Muscle layer of duodenum (tissue), 2 donors: ENCODE data around the gene CTNNA2.

Experiments
- H3K27ac ChIP-seq: one replicate; pipeline ENCODE4 v1.7.0; 2013; ENCODE audit warnings: mild to moderate bottlenecking, low read length
- H3K27me3 ChIP-seq: one replicate; pipeline ENCODE4 v1.7.0; 2013; ENCODE audit warnings: low read depth, mild to moderate bottlenecking, control low read depth, low read length
- H3K36me3 ChIP-seq, 2 donors: one replicate each; pipeline ENCODE4 v1.7.0; 2013; ENCODE audit warnings: low read length in 2 of 2, control low read depth in 1 of 2, mild to moderate bottlenecking in 1 of 2; ENCODE audit not compliant: insufficient read depth in 2 of 2, control insufficient read depth in 1 of 2
- H3K4me1 ChIP-seq, 2 donors: one replicate each; pipeline ENCODE4 v1.7.0; 2013; ENCODE audit warnings: low read length in 2 of 2, mild to moderate bottlenecking in 2 of 2, control low read depth in 1 of 2, moderate library complexity in 1 of 2; ENCODE audit not compliant: insufficient read depth in 2 of 2, control insufficient read depth in 1 of 2
- H3K4me3 ChIP-seq, 2 donors: one replicate each; pipeline ENCODE4 v1.7.0; 2013; ENCODE audit warnings: low read length in 2 of 2, low read depth in 1 of 2, mild to moderate bottlenecking in 1 of 2
- H3K9me3 ChIP-seq, 2 donors: one replicate each; pipeline ENCODE4 v1.7.0; 2013; ENCODE audit warnings: low read length in 2 of 2, control low read depth in 1 of 2, mild to moderate bottlenecking in 1 of 2; ENCODE audit not compliant: control insufficient read depth in 1 of 2
- donor health status: healthy.

Gene CTNNA2

GRCh38 chr2:79619442-79619841, 106.6 kb downstream of the CTNNA2 start:
- H3K36me3 ChIP-seq: no peaks in the 10 kb centered on the region
- no peaks in the 10 kb centered on the region for H3K9me3 ChIP-seq
- H3K4me3 ChIP-seq: no peak overlapping the region
- H3K27me3 ChIP-seq: no peaks in the 10 kb centered on the region
- no peaks in the 10 kb centered on the region for H3K4me1 ChIP-seq
- H3K27ac ChIP-seq: no peak overlapping the region

GRCh38 chr2:79619976-79620375, 107.1 kb downstream of the CTNNA2 start:
- Histone ChIP-seq H3K27me3 (no peaks in the 10 kb centered on the region), H3K36me3 (no peaks in the 10 kb centered on the region), H3K4me1 (no peaks in the 10 kb centered on the region), H3K27ac (no peak overlapping the region), H3K9me3 (no peaks in the 10 kb centered on the region), H3K4me3 (no peak overlapping the region)

- Histone ChIP-seq H3K36me3 (no peaks in the 10 kb centered on the region), H3K27ac (no peak overlapping the region), H3K27me3 (no peaks in the 10 kb centered on the region), H3K4me1 (no peaks in the 10 kb centered on the region), H3K9me3 (no peaks in the 10 kb centered on the region), H3K4me3 (no peak overlapping the region)
These were observed 107.8 kb downstream of the CTNNA2 start for GRCh38 chr2:79620679-79621078.

DNA sequence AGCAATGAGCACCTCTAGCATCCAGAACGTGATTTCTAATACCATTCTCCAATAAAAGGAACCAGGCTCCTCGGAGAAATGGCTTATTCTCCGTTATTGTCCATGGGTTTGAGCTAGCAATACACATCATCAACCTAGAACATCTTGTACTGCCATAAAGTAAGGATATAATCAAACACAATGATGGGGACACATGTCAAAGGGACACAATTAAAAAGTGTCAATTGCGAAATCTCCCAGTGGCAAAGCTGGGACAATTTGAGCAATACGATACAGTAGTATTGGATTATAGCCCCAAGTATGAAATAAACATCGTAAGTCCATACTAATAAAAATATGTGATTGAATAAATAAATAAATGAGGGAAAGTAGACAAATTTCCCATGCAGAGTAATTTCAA, 108.4 kb downstream of the CTNNA2 start:
- Histone ChIP-seq H3K27ac (no peak overlapping the region), H3K36me3 (no peaks in the 10 kb centered on the region), H3K4me3 (no peak overlapping the region), H3K27me3 (no peaks in the 10 kb centered on the region), H3K4me1 (no peaks in the 10 kb centered on the region), H3K9me3 (no peaks in the 10 kb centered on the region)

DNA sequence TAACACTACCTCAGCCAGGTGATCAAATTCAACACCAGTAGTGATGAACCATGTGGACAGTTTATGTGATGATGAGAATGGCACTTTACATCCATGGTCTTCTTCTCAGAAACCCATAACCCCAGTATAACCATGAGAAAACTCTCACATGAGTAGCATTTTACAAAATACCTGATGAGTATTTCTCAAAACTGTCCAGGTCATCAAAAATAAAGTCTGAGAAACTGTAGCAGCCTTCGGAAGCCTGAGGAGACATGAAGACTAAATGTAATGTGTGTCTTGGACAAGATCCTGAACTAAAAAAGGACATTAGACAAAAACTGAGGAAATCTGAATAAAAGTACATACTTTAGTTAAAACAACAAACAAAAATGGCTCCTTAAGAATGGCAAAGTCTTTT, 108.9 kb downstream of the CTNNA2 start:
- H3K4me3 ChIP-seq: no peak overlapping the region
- no peaks in the 10 kb centered on the region for H3K36me3 ChIP-seq
- no peaks in the 10 kb centered on the region for H3K27me3 ChIP-seq
- no peak overlapping the region for H3K27ac ChIP-seq
- no peaks in the 10 kb centered on the region for H3K9me3 ChIP-seq
- no peaks in the 10 kb centered on the region for H3K4me1 ChIP-seq

- Histone ChIP-seq H3K27ac (no peak overlapping the region), H3K36me3 (no peaks in the 10 kb centered on the region), H3K4me3 (no peak overlapping the region), H3K4me1 (no peaks in the 10 kb centered on the region), H3K9me3 (no peaks in the 10 kb centered on the region), H3K27me3 (no peaks in the 10 kb centered on the region)
These were observed 109.7 kb downstream of the CTNNA2 start for GRCh38 chr2:79622508-79622907.

- no peaks in the 10 kb centered on the region for H3K27me3 ChIP-seq
- no peaks in the 10 kb centered on the region for H3K36me3 ChIP-seq
- no peak overlapping the region for H3K4me3 ChIP-seq
- no peaks in the 10 kb centered on the region for H3K9me3 ChIP-seq
- no peak overlapping the region for H3K27ac ChIP-seq
- H3K4me1 ChIP-seq: no peaks in the 10 kb centered on the region
These were observed 114.4 kb downstream of the CTNNA2 start for GRCh38 chr2:79627237-79627636.

DNA sequence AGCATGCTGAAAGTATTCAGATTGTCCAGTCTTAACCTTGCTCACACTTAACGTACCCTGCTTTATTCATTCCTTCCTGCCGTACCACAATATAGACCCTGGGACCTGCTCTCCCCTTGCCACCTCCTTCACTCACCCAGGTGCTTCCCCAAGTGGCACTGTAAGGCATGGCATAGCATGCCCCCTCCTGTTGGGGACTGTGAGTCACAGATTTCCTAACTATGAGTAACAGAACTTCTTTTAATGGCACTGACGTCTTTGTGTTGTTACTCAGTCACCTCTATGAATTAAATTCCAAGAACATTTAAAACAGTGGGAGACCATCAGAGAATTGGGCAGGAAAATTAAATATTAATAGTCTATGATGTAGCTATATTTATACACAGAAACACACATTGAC, 117.2 kb downstream of the CTNNA2 start:
- Histone ChIP-seq H3K9me3 (no peaks in the 10 kb centered on the region), H3K27ac (no peak overlapping the region), H3K27me3 (no peaks in the 10 kb centered on the region), H3K4me3 (no peak overlapping the region), H3K4me1 (no peaks in the 10 kb centered on the region), H3K36me3 (no peaks in the 10 kb centered on the region)

DNA sequence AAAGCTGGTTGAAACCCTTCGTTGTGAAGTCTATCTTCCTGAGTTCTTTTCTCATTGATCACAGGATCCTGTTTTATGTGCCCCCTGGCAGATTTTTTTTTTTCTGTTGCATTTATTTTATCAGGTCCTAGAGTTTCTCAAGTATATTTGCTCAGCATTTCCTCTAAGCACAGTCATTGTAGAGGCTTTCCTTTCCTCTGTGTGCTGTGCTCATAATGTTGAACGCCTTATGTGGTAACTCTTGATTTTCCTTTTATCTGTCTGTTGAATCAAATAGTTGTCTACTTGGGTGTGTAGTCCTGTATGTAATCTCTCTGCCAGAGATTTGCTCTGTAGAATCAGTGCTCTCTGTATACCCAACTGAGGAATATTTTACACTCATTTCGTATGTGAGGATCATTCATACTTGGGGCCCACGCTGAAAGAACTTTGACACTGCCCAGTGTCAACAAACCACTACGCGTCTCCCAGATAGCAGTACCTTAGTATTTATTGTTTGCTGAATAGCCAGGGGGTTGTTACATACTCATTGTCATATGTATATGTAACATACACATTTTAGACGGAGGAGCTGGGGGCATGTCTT, 118.2 kb downstream of the CTNNA2 start:
- no peaks in the 10 kb centered on the region for H3K36me3 ChIP-seq
- no peaks in the 10 kb centered on the region for H3K4me1 ChIP-seq
- no peaks in the 10 kb centered on the region for H3K9me3 ChIP-seq
- no peak overlapping the region for H3K4me3 ChIP-seq
- no peak overlapping the region for H3K27ac ChIP-seq
- H3K27me3 ChIP-seq: no peaks in the 10 kb centered on the region

- Histone ChIP-seq H3K9me3 (no peaks in the 10 kb centered on the region), H3K4me1 (no peaks in the 10 kb centered on the region), H3K4me3 (no peak overlapping the region), H3K27me3 (no peaks in the 10 kb centered on the region), H3K36me3 (no peaks in the 10 kb centered on the region), H3K27ac (no peak overlapping the region)
These were observed 125.6 kb downstream of the CTNNA2 start for GRCh38 chr2:79638410-79638809.

- Histone ChIP-seq H3K4me1 (no peaks in the 10 kb centered on the region), H3K36me3 (no peaks in the 10 kb centered on the region), H3K27me3 (no peaks in the 10 kb centered on the region), H3K9me3 (no peaks in the 10 kb centered on the region), H3K27ac (no peak overlapping the region), H3K4me3 (no peak overlapping the region)
These were observed 126.1 kb downstream of the CTNNA2 start for GRCh38 chr2:79638954-79639353.

GRCh38 chr2:79640001-79640400, 127.2 kb downstream of the CTNNA2 start:
- Histone ChIP-seq H3K27me3 (no peaks in the 10 kb centered on the region), H3K27ac (no peak overlapping the region), H3K4me1 (no peaks in the 10 kb centered on the region), H3K9me3 (no peaks in the 10 kb centered on the region), H3K36me3 (no peaks in the 10 kb centered on the region), H3K4me3 (no peak overlapping the region)
